ENCODE data around the gene DNTT.

DNA sequence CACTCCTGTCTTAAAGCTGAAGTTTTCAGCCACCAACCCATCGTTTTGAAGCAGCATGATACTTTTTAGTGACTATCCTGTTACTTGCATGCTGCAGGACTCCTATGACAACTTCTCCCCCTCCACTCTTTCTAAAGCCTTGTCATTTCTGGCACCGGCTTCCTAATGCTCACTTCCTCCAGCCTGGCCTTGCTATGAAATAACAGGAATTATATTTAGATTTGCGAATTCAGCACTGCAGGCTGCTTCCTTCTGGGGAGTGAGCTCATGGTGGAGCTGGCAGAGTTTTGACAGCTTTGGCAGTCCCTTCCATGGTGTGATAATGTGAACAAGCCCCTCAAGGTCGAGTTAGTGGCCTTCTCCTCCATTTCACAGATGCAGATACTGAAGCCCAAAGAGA, 46.3 kb upstream of the DNTT start:
- TF ChIP-seq, protein P1, sequence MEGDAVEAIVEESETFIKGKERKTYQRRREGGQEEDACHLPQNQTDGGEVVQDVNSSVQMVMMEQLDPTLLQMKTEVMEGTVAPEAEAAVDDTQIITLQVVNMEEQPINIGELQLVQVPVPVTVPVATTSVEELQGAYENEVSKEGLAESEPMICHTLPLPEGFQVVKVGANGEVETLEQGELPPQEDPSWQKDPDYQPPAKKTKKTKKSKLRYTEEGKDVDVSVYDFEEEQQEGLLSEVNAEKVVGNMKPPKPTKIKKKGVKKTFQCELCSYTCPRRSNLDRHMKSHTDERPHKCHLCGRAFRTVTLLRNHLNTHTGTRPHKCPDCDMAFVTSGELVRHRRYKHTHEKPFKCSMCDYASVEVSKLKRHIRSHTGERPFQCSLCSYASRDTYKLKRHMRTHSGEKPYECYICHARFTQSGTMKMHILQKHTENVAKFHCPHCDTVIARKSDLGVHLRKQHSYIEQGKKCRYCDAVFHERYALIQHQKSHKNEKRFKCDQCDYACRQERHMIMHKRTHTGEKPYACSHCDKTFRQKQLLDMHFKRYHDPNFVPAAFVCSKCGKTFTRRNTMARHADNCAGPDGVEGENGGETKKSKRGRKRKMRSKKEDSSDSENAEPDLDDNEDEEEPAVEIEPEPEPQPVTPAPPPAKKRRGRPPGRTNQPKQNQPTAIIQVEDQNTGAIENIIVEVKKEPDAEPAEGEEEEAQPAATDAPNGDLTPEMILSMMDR (IDR thresholded peaks at IDR 0.05), result no peak
- TF ChIP-seq NR3C1 (IDR thresholded peaks at IDR 0.05), result no peak
- TF ChIP-seq, protein P2, sequence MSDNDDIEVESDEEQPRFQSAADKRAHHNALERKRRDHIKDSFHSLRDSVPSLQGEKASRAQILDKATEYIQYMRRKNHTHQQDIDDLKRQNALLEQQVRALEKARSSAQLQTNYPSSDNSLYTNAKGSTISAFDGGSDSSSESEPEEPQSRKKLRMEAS (IDR thresholded peaks at IDR 0.05), result no peak
- TF ChIP-seq POLR2A (IDR thresholded peaks at IDR 0.05; ENCODE audit: low read length), result no peak
- TF ChIP-seq JUNB (IDR thresholded peaks at IDR 0.05), result no peak
- TF ChIP-seq, protein P3, sequence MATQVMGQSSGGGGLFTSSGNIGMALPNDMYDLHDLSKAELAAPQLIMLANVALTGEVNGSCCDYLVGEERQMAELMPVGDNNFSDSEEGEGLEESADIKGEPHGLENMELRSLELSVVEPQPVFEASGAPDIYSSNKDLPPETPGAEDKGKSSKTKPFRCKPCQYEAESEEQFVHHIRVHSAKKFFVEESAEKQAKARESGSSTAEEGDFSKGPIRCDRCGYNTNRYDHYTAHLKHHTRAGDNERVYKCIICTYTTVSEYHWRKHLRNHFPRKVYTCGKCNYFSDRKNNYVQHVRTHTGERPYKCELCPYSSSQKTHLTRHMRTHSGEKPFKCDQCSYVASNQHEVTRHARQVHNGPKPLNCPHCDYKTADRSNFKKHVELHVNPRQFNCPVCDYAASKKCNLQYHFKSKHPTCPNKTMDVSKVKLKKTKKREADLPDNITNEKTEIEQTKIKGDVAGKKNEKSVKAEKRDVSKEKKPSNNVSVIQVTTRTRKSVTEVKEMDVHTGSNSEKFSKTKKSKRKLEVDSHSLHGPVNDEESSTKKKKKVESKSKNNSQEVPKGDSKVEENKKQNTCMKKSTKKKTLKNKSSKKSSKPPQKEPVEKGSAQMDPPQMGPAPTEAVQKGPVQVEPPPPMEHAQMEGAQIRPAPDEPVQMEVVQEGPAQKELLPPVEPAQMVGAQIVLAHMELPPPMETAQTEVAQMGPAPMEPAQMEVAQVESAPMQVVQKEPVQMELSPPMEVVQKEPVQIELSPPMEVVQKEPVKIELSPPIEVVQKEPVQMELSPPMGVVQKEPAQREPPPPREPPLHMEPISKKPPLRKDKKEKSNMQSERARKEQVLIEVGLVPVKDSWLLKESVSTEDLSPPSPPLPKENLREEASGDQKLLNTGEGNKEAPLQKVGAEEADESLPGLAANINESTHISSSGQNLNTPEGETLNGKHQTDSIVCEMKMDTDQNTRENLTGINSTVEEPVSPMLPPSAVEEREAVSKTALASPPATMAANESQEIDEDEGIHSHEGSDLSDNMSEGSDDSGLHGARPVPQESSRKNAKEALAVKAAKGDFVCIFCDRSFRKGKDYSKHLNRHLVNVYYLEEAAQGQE (IDR thresholded peaks at IDR 0.05), result no peak
- no peak for TF ChIP-seq KDM5A (IDR thresholded peaks at IDR 0.05)
- TF ChIP-seq BHLHE40 (IDR thresholded peaks at IDR 0.05; ENCODE audit: low read depth, low read length), result no peak
- no peak for TF ChIP-seq MAZ (IDR thresholded peaks at IDR 0.05; ENCODE audit: borderline replicate concordance, low read depth, low read length)
- no peak for TF ChIP-seq CHD2 (IDR thresholded peaks at IDR 0.05; ENCODE audit: low read length, partially characterized antibody)
- TF ChIP-seq, protein P4, sequence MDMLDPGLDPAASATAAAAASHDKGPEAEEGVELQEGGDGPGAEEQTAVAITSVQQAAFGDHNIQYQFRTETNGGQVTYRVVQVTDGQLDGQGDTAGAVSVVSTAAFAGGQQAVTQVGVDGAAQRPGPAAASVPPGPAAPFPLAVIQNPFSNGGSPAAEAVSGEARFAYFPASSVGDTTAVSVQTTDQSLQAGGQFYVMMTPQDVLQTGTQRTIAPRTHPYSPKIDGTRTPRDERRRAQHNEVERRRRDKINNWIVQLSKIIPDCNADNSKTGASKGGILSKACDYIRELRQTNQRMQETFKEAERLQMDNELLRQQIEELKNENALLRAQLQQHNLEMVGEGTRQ (IDR thresholded peaks at IDR 0.05), result no peak

All from A549 (cell line).